Erythroblast (primary cell): ENCODE data around the gene TNIP1.
A peak's percentile ranks its signal among the peaks of the same experiment; 100 is the strongest.

Source experiments
- DNase-seq, 2 experiments: peaks; one replicate each; lab custom pipeline; 2025; lab: John Stamatoyannopoulos, UW
- GATA1 ChIP-seq: IDR thresholded peaks from 2 replicates; pipeline ENCODE4 v1.6.1; 2011; ENCODE audit warnings: low read depth, mild to moderate bottlenecking, control low read depth, low read length, moderate library complexity
- POLR2A ChIP-seq: IDR thresholded peaks from 2 replicates; pipeline ENCODE4 v1.6.1; 2011; ENCODE audit warnings: mild to moderate bottlenecking, low read length

TNIP1 gene

GRCh38 chr5:151113651-151114050, 32.8 kb upstream of the TNIP1 start:
- TF ChIP-seq POLR2A (no peak), GATA1 (no peak)
- DNase-seq, result no peak

DNA sequence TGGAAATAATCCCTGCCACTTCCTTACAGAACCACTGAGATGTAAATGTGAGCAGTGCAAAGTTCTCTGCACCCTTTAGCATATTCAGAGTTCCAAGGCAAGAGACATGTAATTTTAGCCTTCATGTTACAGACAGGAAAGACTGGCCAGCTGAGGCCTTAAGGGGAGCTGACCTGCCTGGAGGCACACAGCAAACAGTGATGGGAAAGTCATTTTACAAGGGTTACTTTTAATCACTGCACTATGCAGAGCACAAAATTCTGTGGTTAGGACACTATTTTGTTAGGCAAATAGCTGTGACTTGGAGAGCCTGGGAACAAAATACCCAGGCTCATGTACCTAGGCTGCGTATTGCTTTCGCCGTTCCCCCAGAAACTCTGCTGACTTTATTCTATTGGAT, 30.2 kb upstream of the TNIP1 start:
- TF ChIP-seq GATA1 (no peak), POLR2A (no peak)
- DNase-seq, result no peak

GRCh38 chr5:151110122-151110681, 29.4 kb upstream of the TNIP1 start:
- DNase-seq, result no peak
- TF ChIP-seq GATA1 (no peak), POLR2A (no peak)

- no peak for TF ChIP-seq GATA1
- no peak for TF ChIP-seq POLR2A
- DNase-seq, result no peak
Observed at GRCh38 chr5:151108566-151108965, 27.7 kb upstream of the TNIP1 start.

- no peak for TF ChIP-seq POLR2A
- no peak for TF ChIP-seq GATA1
- no peak for DNase-seq
Observed at GRCh38 chr5:151107738-151108520, 27.1 kb upstream of the TNIP1 start.

DNA sequence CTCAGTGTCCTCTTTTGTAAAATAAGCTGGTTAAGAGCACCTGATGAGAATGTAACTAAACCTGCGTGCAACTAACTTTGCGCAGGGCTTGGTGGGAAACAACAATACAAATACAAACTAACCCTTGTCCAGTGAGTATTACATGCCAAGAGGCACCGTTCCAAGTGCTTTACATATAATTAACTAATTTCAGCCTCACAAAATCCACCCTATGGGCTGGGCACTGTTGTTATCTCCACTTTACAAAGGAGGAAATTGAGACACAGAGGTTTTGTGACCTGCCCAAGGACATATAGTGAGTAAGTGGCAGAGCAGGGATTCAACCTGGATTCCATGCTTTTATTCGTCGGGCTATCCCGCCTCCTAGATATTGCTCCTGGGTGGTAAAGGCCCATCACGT, 26.2 kb upstream of the TNIP1 start:
- no peak for TF ChIP-seq POLR2A
- no peak for TF ChIP-seq GATA1
- DNase-seq, result no peak

GRCh38 chr5:151106509-151106908, 25.7 kb upstream of the TNIP1 start:
- no peak for DNase-seq

DNA sequence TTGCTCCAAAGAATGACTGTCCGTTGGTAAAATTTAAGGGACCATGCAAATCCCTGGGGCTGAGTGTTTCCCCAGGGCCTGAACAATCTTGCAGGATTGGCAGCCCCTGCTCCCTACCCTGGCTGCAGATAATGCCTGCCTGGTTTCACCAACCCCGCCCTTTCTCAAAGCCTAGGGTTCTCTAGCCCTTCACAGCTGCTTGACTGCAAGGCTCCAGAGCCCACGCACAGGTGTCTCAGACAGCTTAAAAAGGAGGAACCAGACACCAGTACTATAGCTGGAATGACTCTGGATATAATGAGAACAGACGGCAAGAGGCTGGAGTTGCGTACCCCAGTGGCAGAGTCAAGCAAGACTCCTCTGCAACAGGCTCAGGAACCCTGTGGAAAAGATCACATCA, 25.2 kb upstream of the TNIP1 start:
- DNase-seq, result no peak
- no peak for TF ChIP-seq POLR2A
- no peak for TF ChIP-seq GATA1

More at GRCh38 chr5:151106509-151106908, 25.7 kb upstream of the TNIP1 start:
- TF ChIP-seq POLR2A, result no peak
- no peak for TF ChIP-seq GATA1

DNA sequence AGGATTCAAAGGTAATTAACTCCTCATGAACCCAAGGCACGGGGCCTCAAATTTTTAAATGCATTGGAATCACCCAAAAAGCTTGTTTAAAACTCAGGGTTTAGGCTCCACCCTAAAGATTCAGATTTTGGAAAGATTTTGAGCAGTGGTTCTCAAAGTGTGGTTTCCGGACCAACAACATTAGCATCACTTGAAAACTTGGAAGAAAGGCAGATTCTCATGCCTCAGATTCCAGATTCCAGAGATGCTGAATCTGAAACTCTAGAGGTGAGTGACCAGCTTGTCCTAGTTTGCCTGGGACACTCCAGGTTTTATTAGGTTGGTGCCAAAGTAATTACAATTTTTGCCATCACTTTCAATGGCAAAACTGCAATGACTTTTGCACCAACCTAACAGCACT, 24.7 kb upstream of the TNIP1 start:
- TF ChIP-seq GATA1 (no peak), POLR2A (no peak)
- DNase-seq, result no peak

DNA sequence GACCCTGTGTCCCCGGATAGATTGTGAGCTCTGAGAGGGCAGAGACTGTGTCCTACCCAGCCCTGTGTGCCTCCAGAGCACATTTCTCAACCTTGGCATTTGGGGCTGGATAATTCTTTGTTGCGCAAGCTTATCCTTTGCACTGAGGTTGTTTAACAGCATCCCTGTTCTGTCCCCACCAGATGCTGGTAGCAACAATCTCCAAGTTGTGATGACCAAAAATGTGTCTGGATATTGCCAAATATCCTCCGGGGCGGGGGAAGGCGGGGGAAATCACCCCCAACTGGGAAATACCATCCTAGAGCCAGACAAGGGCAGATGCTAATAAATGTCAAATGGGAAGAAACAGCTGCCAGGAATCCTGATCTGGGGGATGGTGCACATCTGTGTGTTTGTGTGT, 24.0 kb upstream of the TNIP1 start:
- DNase-seq, result no peak
- no peak for TF ChIP-seq POLR2A
- no peak for TF ChIP-seq GATA1

- TF ChIP-seq GATA1 (no peak), POLR2A (no peak)
- no peak for DNase-seq
Observed at GRCh38 chr5:151101746-151102145, 20.9 kb upstream of the TNIP1 start.

GRCh38 chr5:151101151-151101550, 20.3 kb upstream of the TNIP1 start:
- no peak for TF ChIP-seq POLR2A
- no peak for TF ChIP-seq GATA1
- peak; percentile 37 to 70 for DNase-seq

GRCh38 chr5:151100681-151101080, 19.8 kb upstream of the TNIP1 start:
- no peak for TF ChIP-seq POLR2A
- TF ChIP-seq GATA1, result no peak
- DNase-seq, result peak; percentile 39 to 53

GRCh38 chr5:151098768-151099121, 17.9 kb upstream of the TNIP1 start:
- TF ChIP-seq GATA1 (no peak), POLR2A (no peak)
- no peak for DNase-seq

DNA sequence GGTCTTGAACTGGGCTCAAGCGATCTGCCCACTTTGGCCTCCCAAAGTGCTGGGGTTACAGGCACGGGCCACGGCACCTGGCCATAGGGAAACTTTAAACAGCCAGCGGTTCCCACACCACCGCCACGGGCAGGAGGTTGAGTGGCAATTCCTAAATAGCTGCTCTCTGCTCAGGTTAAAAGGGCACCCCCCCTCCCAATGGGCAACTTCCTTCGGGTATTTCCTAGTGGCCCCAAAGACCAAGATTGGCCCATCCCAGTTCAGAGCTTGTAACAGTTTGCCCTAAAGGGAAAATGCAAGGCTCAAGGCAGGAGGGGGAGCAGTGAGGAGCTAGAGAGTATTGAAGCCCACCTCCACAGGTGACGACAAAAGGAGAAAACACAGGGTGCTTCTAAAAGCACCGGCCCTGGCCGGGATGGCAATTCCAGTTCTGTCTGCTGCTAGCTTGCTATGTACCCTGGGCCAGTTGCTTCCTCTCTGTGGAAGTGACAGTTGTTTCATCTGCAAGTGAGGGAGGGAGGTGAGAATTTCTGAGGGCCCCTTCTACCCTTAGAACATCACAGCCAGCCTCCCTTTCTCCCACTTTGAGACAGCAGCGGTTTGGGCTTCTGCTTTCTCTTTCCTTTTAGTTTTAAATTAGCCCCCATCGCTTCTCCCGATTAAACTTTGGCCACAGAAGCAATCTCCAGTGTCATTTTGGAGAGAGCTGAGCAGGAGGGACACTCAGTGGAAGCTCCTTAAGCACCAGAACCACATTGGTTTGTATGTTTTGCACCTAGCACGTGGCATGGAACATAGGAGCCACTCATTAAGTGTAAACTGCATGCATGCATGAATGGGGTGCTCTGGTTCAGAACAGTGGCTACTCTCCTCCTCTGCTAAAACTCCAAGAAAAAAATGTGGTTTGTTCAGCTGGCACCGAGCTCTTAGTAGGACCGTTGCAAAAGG, 17.3 kb upstream of the TNIP1 start:
- no peak for DNase-seq
- TF ChIP-seq POLR2A (no peak), GATA1 (no peak)
